Naive thymus-derived CD8-positive, alpha-beta T cell (primary cell): ENCODE measurements around the gene GDAP2. TPM values are rescaled to one million over a fixed set of nuclear protein-coding genes. Genes with fewer than 3 reads are reported as not detected.
"Not testable (repeated sequence)": the region's sequence is repeated elsewhere in the genome, so short reads cannot be mapped to it uniquely, and the experiment has no call there.

ENCODE experiments used
- ATAC-seq, 2 donors: fragments of 150-1000 bp; cut with Tn5 transposase in 1 of 2; sonication (Bioruptor Pico), chemical (Tn5 transposase) in 1 of 2; 1 replicate in 1 of 2; 2 replicates in 1 of 2; pipeline ENCODE4 v1.10.0; 2021; ENCODE audit warnings: mild to moderate bottlenecking in 2 of 2, moderate library complexity in 2 of 2
- POLR2A ChIA-PET: fragments of 350-600 bp; sonication (Branson Sonifier 250); formaldehyde crosslinking; loops from one replicate; lab custom pipeline; 2021; ENCODE audit warnings: antibody characterized with exemption; lab: Charles Lee
- DNase-seq, 10 donors: peaks; one replicate each; pipeline versions ENCODE4 v3.0.0 to v3.0.0-alpha.2; 2020 to 2022
- H3K27ac Mint-ChIP-seq, 10 donors: one replicate each; pipeline ENCODE4 v1.8.0; 2020 to 2022; ENCODE audit warnings: mild to moderate bottlenecking in 10 of 10, mixed read lengths in 10 of 10, moderate library complexity in 4 of 10, inconsistent platforms in 1 of 10
- H3K27me3 Mint-ChIP-seq, 5 donors: one replicate each; pipeline ENCODE4 v1.8.0; 2021 to 2022; ENCODE audit warnings: mixed read lengths in 5 of 5
- H3K36me3 Mint-ChIP-seq, 3 donors: one replicate each; pipeline ENCODE4 v1.8.0; 2020 to 2022; ENCODE audit warnings: mixed read lengths in 3 of 3, mild to moderate bottlenecking in 2 of 3, inconsistent platforms in 1 of 3
- H3K4me1 Mint-ChIP-seq, 4 donors: one replicate each; pipeline ENCODE4 v1.8.0; 2021 to 2022; ENCODE audit warnings: mixed read lengths in 4 of 4
- H3K4me3 Mint-ChIP-seq, 10 donors: one replicate each; pipeline ENCODE4 v1.8.0; 2020 to 2022; ENCODE audit warnings: mild to moderate bottlenecking in 10 of 10, mixed read lengths in 10 of 10, moderate library complexity in 6 of 10, inconsistent platforms in 1 of 10
- H3K9me3 Mint-ChIP-seq, 9 donors: one replicate each; pipeline ENCODE4 v1.8.0; 2020 to 2022; ENCODE audit warnings: mixed read lengths in 9 of 9, mild to moderate bottlenecking in 3 of 9, inconsistent platforms in 1 of 9, moderate library complexity in 1 of 9
- polyA plus RNA-seq, 3 donors: library from polyadenylated mRNA; unstranded; fragments of 300-500 nt; fragmentation: Illumina TruSeq; gene quantifications; one replicate each; pipeline ENCODE4 v1.2.3, GENCODE V29; 2021
- total RNA-seq, 8 experiments: library from RNA in 2 of 8; stranded (reverse) in 2 of 8; gene quantifications; one replicate each; pipeline ENCODE4 v1.2.3 and lab custom pipeline; 2021 to 2026

The GDAP2 gene
- total and polyA plus RNA-seq, 5 experiments from 2014 or later, result 5.7 to 22.5 (median 9.4) TPM

DNA sequence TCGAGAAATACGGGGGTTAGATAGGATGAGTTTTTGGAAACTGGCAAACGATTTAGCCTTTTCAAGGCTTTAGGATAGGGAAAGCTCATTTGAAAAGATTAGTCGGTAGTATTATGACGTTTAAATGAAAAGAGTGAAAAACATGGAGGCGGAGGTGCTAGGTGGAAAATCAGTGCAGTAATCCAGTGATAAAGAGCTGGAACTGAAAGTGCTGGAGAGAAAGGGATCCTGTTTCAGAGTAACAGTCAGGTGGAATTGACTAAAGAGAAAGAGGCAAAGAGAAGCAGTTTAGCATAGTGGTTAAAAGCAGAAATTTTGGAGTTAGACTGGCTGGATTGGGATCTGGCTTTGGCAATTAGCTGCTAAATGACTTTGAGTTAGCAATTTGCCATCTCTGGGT, 1.1 kb upstream of the GDAP2 start:
- Mint-ChIP-seq H3K4me1 (peaks cover 33 to 70% (median 64%) of the 10 kb centered on the region in 4 donors), H3K27ac (peak overlapping the region; percentile 85 to 100 (median 98)), H3K9me3 (no peaks in the 10 kb centered on the region), H3K4me3 (peak overlapping the region; percentile 86 to 97 (median 96)), H3K27me3 (no peaks in the 10 kb centered on the region), H3K36me3 (peaks cover 0 to 25% (median 6%) of the 10 kb centered on the region in 3 donors)
- ATAC-seq (no peak), DNase-seq (no peak)
- POLR2A ChIA-PET, result interaction anchor here (0.6 kb wide), 1 partner anchor 29 kb away, joined by 3 read pairs; no protein-coding TSS in a partner anchor

DNA sequence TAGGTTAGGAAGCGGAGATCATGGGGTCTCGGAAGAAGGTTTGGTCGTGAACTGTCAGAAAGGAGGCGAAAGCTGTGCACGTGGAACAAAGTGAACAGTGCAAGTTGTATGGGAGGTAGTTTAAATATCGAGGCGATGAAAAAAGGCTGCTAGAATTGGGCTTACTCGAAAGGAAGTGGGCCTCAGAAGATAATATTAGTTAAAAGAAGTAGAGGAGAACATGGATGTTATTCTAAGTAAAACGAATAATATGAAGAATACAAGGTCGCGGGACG, 689 bp upstream of the GDAP2 start:
- H3K9me3 Mint-ChIP-seq, result no peaks in the 10 kb centered on the region
- peaks cover 0 to 25% (median 6%) of the 10 kb centered on the region in 3 donors for H3K36me3 Mint-ChIP-seq
- no peak for DNase-seq
- peak overlapping the region; percentile 85 to 100 (median 98) for H3K27ac Mint-ChIP-seq
- H3K4me3 Mint-ChIP-seq, result peak overlapping the region; percentile 86 to 97 (median 96)
- no peaks in the 10 kb centered on the region for H3K27me3 Mint-ChIP-seq
- POLR2A ChIA-PET, result no interaction called here
- peak; percentile 4 to 10 for ATAC-seq
- H3K4me1 Mint-ChIP-seq, result peaks cover 33 to 70% (median 64%) of the 10 kb centered on the region in 4 donors

DNA sequence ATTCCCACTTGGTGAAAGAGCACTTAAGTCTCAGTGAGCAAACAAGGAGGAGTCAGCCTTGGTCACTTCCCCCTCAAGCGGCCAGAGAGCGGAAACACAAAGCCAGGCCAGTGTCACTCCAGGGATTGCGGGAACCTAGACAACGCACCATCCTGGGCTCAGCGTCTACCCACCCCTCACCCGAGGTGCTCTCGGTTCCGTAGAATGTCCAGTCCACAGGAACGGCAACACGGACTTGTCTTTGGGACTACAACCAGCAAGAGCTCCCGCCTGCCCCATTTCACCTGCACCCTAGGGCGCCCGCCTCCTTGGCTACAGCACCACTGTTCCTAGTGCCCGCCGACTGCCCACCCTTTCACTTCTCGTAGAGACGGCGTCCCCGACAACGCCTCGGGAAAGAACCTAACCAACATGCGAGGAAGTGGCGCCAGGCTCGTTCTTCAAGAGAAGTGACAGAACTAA, 509 bp downstream of the GDAP2 start:
- POLR2A ChIA-PET, result interaction anchor here (0.9 to 1.0 kb wide), 2 partner anchors 322 to 869 kb away, joined by 3 read pairs; partner anchors contain the start of gene TTF2
- peaks cover 0 to 21% (median 0%) of the 10 kb centered on the region in 3 donors for H3K36me3 Mint-ChIP-seq
- peak overlapping the region; percentile 85 to 100 (median 98) for H3K27ac Mint-ChIP-seq
- H3K4me3 Mint-ChIP-seq, result peak overlapping the region; percentile 86 to 97 (median 96)
- H3K9me3 Mint-ChIP-seq, result no peaks in the 10 kb centered on the region
- H3K4me1 Mint-ChIP-seq, result peaks cover 35 to 70% (median 67%) of the 10 kb centered on the region in 4 donors
- DNase-seq (peak in 7 of 10 donors; percentile 18 to 67 (median 46)), ATAC-seq (peak; percentile 51)
- H3K27me3 Mint-ChIP-seq, result no peaks in the 10 kb centered on the region

DNA sequence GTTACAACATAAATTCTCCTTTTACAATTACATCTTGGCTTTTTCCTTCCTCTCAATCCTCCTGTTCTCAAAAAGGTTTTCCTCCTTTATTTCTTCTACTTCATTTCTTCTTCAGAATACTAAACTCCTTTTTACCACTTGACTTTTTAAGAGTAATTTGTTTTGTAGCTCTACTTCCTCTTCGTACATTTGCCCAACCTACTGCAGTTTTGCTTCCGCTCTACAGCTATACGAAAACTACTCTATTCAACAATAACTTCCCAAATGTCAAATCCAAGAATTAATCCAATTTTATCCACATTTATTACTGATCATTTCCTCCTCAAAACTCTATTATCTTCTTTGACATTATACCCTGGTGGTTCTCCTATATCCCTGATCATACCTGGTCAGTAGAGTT, 3.4 kb downstream of the GDAP2 start:
- ATAC-seq (no peak), DNase-seq (no peak)
- Mint-ChIP-seq H3K36me3 (peaks cover 0 to 5% (median 0%) of the 10 kb centered on the region in 3 donors), H3K9me3 (no peaks in the 10 kb centered on the region), H3K27ac (peak overlapping the region in 2 of 10 donors; percentile 1 to 34), H3K4me1 (peaks cover 29 to 51% (median 51%) of the 10 kb centered on the region in 4 donors), H3K4me3 (peak overlapping the region in 2 of 10 donors; percentile 15 to 26), H3K27me3 (no peaks in the 10 kb centered on the region)
- POLR2A ChIA-PET, result no interaction called here

DNA sequence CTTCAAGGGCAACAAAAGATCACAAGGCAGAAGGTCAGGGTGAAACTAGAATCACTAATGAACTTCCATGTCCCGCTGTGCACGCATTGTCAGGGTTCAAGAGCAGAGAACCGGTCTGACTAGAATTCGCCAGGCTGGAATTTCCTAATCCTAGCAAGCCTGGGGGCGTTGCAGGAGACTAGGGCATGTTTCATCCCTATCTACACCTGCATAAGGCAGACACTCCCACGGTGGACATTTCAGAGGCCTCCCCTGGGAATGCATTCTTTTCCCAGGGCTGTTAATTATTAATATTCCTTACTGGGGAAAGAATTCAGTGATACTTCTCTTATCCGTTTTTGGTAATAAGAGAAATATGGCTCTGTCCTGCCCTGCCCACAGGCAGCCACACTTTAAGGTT, 6.7 kb downstream of the GDAP2 start:
- Mint-ChIP-seq H3K36me3 (peaks cover 0 to 26% (median 12%) of the 10 kb centered on the region in 3 donors), H3K4me1 (peaks cover 10 to 26% (median 21%) of the 10 kb centered on the region in 4 donors)
- H3K4me3 Mint-ChIP-seq, ATAC-seq, POLR2A ChIA-PET, DNase-seq, H3K27ac Mint-ChIP-seq, H3K9me3 Mint-ChIP-seq, H3K27me3 Mint-ChIP-seq: not testable (repeated sequence)

DNA sequence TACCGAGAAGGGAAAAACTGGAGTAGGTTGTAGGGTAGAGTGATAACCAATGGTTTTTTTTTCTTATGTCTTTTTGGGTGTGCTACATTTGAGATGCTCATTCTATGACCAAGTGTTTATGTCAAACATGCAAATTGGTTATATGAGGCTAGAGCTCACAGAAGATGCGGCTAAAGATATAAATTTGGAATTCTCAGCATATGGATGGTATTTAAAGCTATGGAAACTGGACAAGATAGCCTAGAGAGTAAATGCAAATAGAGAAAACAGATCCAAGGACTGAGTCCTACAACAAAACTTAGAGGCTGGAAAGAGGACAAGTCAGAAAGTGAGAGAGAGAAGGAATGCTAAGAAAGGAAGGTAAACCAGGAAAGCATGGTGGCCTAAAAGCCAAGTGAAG, 7.4 kb downstream of the GDAP2 start:
- peaks cover 5 to 32% (median 14%) of the 10 kb centered on the region in 3 donors for H3K36me3 Mint-ChIP-seq

DNA sequence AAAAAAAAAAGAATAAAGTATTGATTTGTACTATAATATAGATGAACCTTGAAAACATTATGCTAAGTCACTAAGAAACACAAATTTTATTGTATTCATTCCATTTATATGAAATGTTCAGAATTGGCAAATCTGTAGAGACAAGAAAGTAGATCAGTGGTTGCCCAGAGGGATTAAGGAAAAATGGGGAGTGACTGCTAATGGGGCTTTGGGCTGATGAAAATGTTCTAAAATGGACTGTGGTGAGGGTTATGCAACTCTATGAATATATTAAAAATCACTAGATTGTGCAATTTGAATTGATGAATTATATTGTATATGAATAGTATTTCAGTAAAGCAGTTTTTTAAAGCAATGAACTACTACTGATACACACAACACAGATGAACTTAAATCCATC, 10.0 kb downstream of the GDAP2 start:
- H3K9me3 Mint-ChIP-seq, result no peaks in the 10 kb centered on the region
- no peaks in the 10 kb centered on the region for H3K27me3 Mint-ChIP-seq
- no peak for ATAC-seq
- DNase-seq, result no peak
- H3K4me1 Mint-ChIP-seq, result peaks cover 0 to 12% (median 7%) of the 10 kb centered on the region in 4 donors
- H3K27ac Mint-ChIP-seq, result no peak overlapping the region
- no peak overlapping the region for H3K4me3 Mint-ChIP-seq
- peaks cover 24 to 56% (median 35%) of the 10 kb centered on the region in 3 donors for H3K36me3 Mint-ChIP-seq
- POLR2A ChIA-PET, result no interaction called here

More for the DNA sequence above, 7.4 kb downstream of the GDAP2 start:
- ATAC-seq, result no peak
- Mint-ChIP-seq H3K9me3 (no peaks in the 10 kb centered on the region), H3K4me1 (peaks cover 9 to 22% (median 17%) of the 10 kb centered on the region in 4 donors), H3K27ac (no peak overlapping the region), H3K27me3 (no peaks in the 10 kb centered on the region), H3K4me3 (no peak overlapping the region)
- no peak for DNase-seq
- POLR2A ChIA-PET, result no interaction called here

DNA sequence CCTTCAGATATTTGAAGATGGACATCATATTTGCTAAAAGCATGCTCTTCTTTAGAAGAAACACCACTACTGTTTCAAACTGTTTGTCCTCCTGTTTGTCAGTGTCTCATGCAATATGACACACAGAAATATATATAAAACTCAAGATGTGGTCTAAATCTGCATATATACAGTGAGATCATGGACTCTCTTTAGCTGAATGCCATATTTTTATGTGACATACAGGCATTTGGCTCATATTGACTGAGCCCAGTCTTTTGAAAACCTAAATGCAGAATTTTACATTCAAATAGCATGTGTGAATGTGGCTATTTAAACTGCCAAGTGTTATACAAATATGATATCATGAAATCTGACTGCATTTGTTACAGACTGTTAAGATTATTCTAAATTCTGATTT, 18.4 kb downstream of the GDAP2 start:
- H3K36me3 Mint-ChIP-seq, result peaks cover 24 to 81% (median 53%) of the 10 kb centered on the region in 3 donors
- no peaks in the 10 kb centered on the region for H3K9me3 Mint-ChIP-seq
- POLR2A ChIA-PET, result no interaction called here
- DNase-seq (no peak), ATAC-seq (no peak)
- no peaks in the 10 kb centered on the region for H3K27me3 Mint-ChIP-seq
- no peak overlapping the region for H3K4me3 Mint-ChIP-seq
- H3K27ac Mint-ChIP-seq, result no peak overlapping the region
- H3K4me1 Mint-ChIP-seq, result peaks cover 0 to 11% (median 2%) of the 10 kb centered on the region in 4 donors

DNA sequence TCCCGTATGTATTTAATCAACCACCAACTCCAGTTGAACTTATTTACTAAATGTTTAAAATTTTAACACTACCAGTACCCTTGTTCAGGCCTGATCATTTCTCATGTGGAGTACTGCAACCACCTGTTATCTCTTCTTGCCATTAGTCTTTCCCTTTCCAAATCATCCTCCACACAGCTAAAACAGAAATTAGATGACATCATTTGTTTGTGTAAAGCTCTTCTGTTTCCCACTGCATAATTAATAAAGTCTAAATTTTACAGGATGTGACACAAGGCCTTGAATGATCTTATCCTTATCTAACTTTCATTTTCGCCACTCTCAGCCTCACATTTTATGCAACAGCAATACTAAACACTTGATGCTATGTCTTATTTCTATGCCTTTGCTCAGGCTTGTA, 24.4 kb downstream of the GDAP2 start:
- Mint-ChIP-seq H3K27me3 (no peaks in the 10 kb centered on the region), H3K9me3 (peaks cover 0 to 7% (median 0%) of the 10 kb centered on the region in 9 donors), H3K27ac (peak overlapping the region in 3 of 10 donors; percentile 17 to 83 (median 52)), H3K36me3 (peaks cover 5 to 85% (median 53%) of the 10 kb centered on the region in 3 donors), H3K4me1 (no peaks in the 10 kb centered on the region), H3K4me3 (no peak overlapping the region)
- DNase-seq (no peak), ATAC-seq (no peak)
- POLR2A ChIA-PET, result interaction anchor here (0.6 kb wide), 1 partner anchor 38 kb away, joined by 4 read pairs; no protein-coding TSS in a partner anchor

DNA sequence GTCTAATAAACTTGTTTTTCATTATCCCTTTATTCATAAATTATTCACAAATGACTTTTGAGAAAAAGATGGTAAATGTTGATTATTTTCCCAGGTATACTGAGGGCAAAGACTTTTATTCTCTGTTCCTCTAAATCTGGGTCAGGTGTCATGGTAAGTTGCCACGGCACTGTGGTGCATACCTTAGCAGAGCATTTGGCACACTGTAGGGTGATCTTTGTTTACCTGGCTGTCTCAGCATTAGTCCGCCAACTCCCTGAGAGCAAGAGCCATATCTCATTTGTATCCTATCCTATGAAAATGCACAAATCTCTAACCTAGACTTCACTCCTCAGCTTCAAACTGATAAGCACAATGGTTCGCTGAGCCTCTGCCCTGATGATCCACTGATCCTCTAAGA, 24.9 kb downstream of the GDAP2 start:
- Mint-ChIP-seq H3K9me3 (peaks cover 0 to 7% (median 0%) of the 10 kb centered on the region in 9 donors), H3K27me3 (no peaks in the 10 kb centered on the region), H3K27ac (peak overlapping the region in 2 of 10 donors; percentile 0 to 52), H3K4me3 (no peak overlapping the region), H3K36me3 (peaks cover 5 to 82% (median 48%) of the 10 kb centered on the region in 3 donors), H3K4me1 (no peaks in the 10 kb centered on the region)
- DNase-seq, result no peak
- POLR2A ChIA-PET, result interaction anchor here (0.6 kb wide), 1 partner anchor 39 kb away, joined by 4 read pairs; no protein-coding TSS in a partner anchor
- no peak for ATAC-seq

DNA sequence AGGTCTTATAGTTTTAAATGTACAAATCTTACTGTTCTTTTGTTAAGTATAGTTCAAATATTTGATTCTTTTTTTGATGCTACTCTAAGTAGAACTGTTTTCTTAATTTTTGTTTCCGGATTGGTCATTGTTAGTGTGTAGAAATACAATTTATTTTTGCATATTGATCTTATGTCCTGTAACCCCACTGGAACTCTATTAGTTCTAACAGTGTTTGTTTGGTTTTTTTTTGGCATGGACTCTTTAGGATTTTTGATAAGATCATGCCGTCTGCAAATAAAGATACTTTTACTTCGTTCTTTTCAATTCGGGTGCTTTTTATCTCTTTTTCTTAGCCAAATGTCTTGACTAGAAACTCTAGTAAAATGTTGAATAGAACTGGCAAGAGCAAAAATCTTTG, 26.5 kb downstream of the GDAP2 start:
- no peak overlapping the region for H3K4me3 Mint-ChIP-seq
- no peak for ATAC-seq
- H3K36me3 Mint-ChIP-seq, result peaks cover 5 to 90% (median 53%) of the 10 kb centered on the region in 3 donors
- DNase-seq, result no peak
- H3K27ac Mint-ChIP-seq, result peak overlapping the region in 1 of 10 donors; percentile 27
- H3K4me1 Mint-ChIP-seq, result no peaks in the 10 kb centered on the region
- H3K9me3 Mint-ChIP-seq, result peaks cover 0 to 7% (median 0%) of the 10 kb centered on the region in 9 donors
- POLR2A ChIA-PET, result no interaction called here
- H3K27me3 Mint-ChIP-seq, result no peaks in the 10 kb centered on the region

DNA sequence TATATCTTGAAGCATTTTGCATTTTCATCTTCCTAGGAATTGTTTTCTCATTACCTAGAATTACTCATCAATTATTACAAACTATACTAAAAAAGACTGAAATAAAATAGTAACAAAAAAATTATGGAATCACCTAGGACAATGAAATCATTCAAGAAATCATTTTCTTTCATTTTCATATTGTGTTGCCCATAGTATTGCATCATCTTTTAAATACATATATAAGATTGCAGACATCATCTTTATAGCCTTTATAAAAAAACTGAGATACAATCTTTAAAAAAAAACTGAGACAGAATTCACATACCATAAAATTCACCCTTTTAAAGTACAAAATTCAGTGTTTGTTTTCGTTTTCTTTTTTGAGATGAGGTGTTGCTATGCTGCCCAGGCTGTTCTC, 29.6 kb downstream of the GDAP2 start:
- Mint-ChIP-seq H3K9me3 (peaks cover 0 to 7% (median 0%) of the 10 kb centered on the region in 9 donors), H3K27ac (peak overlapping the region in 3 of 10 donors; percentile 25 to 49 (median 39)), H3K27me3 (no peaks in the 10 kb centered on the region), H3K4me3 (no peak overlapping the region), H3K36me3 (peaks cover 5 to 87% (median 37%) of the 10 kb centered on the region in 3 donors), H3K4me1 (peaks cover 0 to 2% (median 0%) of the 10 kb centered on the region in 4 donors)
- ATAC-seq, result no peak
- DNase-seq, result no peak
- POLR2A ChIA-PET, result no interaction called here

DNA sequence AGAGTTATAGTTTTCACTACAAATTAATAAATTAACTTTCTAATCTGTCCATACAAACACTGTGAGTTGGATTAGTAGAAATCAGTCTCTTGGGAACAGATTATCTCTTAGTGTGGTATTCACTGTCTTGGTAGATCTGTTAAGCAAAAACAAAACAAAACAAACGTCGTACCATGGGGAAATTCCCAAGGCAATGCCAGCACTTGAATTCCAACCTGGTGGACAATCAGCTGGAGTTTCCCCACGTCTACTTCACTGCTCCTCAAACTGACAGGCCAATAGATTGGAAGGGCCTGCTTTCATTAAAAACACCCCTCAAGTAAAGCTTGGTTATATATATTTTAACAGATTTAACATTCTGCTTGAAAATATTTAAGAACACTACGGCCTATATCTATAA, 31.9 kb downstream of the GDAP2 start:
- H3K36me3 Mint-ChIP-seq, result peaks cover 5 to 75% (median 18%) of the 10 kb centered on the region in 3 donors
- no peaks in the 10 kb centered on the region for H3K27me3 Mint-ChIP-seq
- H3K9me3 Mint-ChIP-seq, result peaks cover 0 to 7% (median 0%) of the 10 kb centered on the region in 9 donors
- H3K4me1 Mint-ChIP-seq, result peaks cover 0 to 2% (median 0%) of the 10 kb centered on the region in 4 donors
- DNase-seq (no peak), ATAC-seq (no peak)
- POLR2A ChIA-PET, result no interaction called here
- H3K4me3 Mint-ChIP-seq, result no peak overlapping the region
- H3K27ac Mint-ChIP-seq, result peak overlapping the region in 1 of 10 donors; percentile 37
